H1 (cell line): ENCODE measurements around the gene KCND3.

Source experiments
- ASH2L ChIP-seq: fragments of 200-600, 300-600 bp; sonication (generic); IDR thresholded peaks from one replicate; pipeline ENCODE4 v1.7.1; 2017; ENCODE audit warnings: low read length
- CBX8 ChIP-seq: fragments of 300-800, 300-1000 bp; sonication (generic); IDR thresholded peaks from 2 replicates; pipeline ENCODE4 v1.7.1; 2016; ENCODE audit warnings: low read depth, low read length, borderline replicate concordance
- CEBPB ChIP-seq: IDR thresholded peaks from 2 replicates; pipeline ENCODE4 v1.6.1; 2012; ENCODE audit warnings: low read depth, low read length
- CTCF ChIP-seq, 3 experiments: IDR thresholded peaks; 1 replicate in 2 of 3; 2 replicates in 1 of 3; pipeline versions ENCODE4 v1.5.1 to v1.6.1; 2011; ENCODE audit warnings: low read length in 3 of 3, mild to moderate bottlenecking in 3 of 3, inconsistent platforms in 2 of 3, low read depth in 1 of 3, moderate library complexity in 1 of 3; ENCODE audit not compliant: insufficient read depth in 1 of 3; ENCODE audit errors: control extremely low read depth in 1 of 3
- MAX ChIP-seq: IDR thresholded peaks from 2 replicates; pipeline ENCODE4 v1.6.1; 2012; ENCODE audit warnings: inconsistent platforms
- SUZ12 ChIP-seq: fragments of 200-600 bp; sonication (generic); IDR thresholded peaks from 2 replicates; pipeline ENCODE4 v1.6.1; 2012; ENCODE audit warnings: mild to moderate bottlenecking, inconsistent platforms, low read length, moderate library complexity, mixed read lengths
- TCF12 ChIP-seq: IDR thresholded peaks from 2 replicates; pipeline ENCODE4 v1.6.1; 2011; ENCODE audit warnings: low read depth, mild to moderate bottlenecking, low read length

GRCh38 chr1:111998332-111998731, 8.9 kb upstream of the KCND3 start:
- TF ChIP-seq CTCF (IDR thresholded peaks at IDR 0.05; ENCODE audit: control extremely low read depth in 1 of 3, insufficient read depth in 1 of 3, low read depth in 1 of 3, low read length in 3 of 3) (no peak), CEBPB (no peak), CBX8 (no peak), TCF12 (no peak), SUZ12 (no peak), MAX (no peak), ASH2L (no peak)
